Osteoblast (primary cell): ENCODE results near the gene ZDHHC16. TPM values are rescaled to one million over a fixed set of nuclear protein-coding genes. Genes with fewer than 3 reads are reported as not detected.

Experiments used
- DNase-seq: peaks from one replicate; pipeline ENCODE4 v3.0.0; 2011; ENCODE audit warnings: low spot score, mixed read lengths; ENCODE audit not compliant: insufficient read length; ENCODE audit errors: missing footprints
- H2AFZ ChIP-seq: 2 replicates; pipeline ENCODE4 v1.6.0; 2011; ENCODE audit warnings: mild to moderate bottlenecking, low read length
- H3K27ac ChIP-seq: 2 replicates; pipeline ENCODE4 v1.5.1; 2011; ENCODE audit warnings: mild to moderate bottlenecking, low read depth, low read length, moderate library complexity
- H3K27me3 ChIP-seq: 2 replicates; pipeline ENCODE4 v1.6.0; 2012; ENCODE audit warnings: mild to moderate bottlenecking, control low read depth, inconsistent platforms, low read length, moderate library complexity; ENCODE audit not compliant: insufficient read depth
- H3K36me3 ChIP-seq: 2 replicates; pipeline ENCODE4 v1.5.1; 2011; ENCODE audit warnings: mild to moderate bottlenecking, low read length, control low read depth, moderate library complexity; ENCODE audit not compliant: insufficient read depth
- H3K4me1 ChIP-seq: 2 replicates; pipeline ENCODE4 v1.5.1; 2011; ENCODE audit warnings: mild to moderate bottlenecking, low read length, control low read depth, moderate library complexity; ENCODE audit not compliant: insufficient read depth
- H3K4me2 ChIP-seq: 2 replicates; pipeline ENCODE4 v1.6.0; 2011; ENCODE audit warnings: mild to moderate bottlenecking, low read length; ENCODE audit not compliant: insufficient read depth
- H3K4me3 ChIP-seq: fragments of 200-600 bp; sonication (generic); 3 replicates; pipeline ENCODE4 v1.5.1; 2012; ENCODE audit warnings: mild to moderate bottlenecking, low read length, inconsistent platforms; ENCODE audit not compliant: insufficient read depth
- H3K79me2 ChIP-seq: 2 replicates; pipeline ENCODE4 v1.6.0; 2012; ENCODE audit warnings: mild to moderate bottlenecking, low read length, control low read depth, inconsistent platforms; ENCODE audit not compliant: insufficient read depth
- H3K9me3 ChIP-seq: 2 replicates; pipeline ENCODE4 v1.5.1; 2011; ENCODE audit warnings: low read depth, low read length, control low read depth
- H4K20me1 ChIP-seq: 2 replicates; pipeline ENCODE4 v1.6.0; 2012; ENCODE audit warnings: mild to moderate bottlenecking, low read length, control low read depth; ENCODE audit not compliant: insufficient read depth
- CTCF ChIP-seq: IDR thresholded peaks from 2 replicates; pipeline ENCODE4 v1.5.1; 2011; ENCODE audit warnings: mild to moderate bottlenecking, low read depth, low read length, moderate library complexity; ENCODE audit errors: extremely low read depth
- total RNA-seq: library from RNA; depleted of rRNA; stranded (reverse); fragments of >200 nt; gene quantifications from 2 replicates; pipeline ENCODE4 v1.2.3, GENCODE V29; 2012

ZDHHC16 gene
- total RNA-seq, 1 donor = 39.8 TPM

- H4K20me1 ChIP-seq = peaks cover 15% of the 10 kb centered on the region
- H3K4me1 ChIP-seq = peaks cover 38% of the 10 kb centered on the region
- peaks cover 29% of the 10 kb centered on the region for H3K36me3 ChIP-seq
- H3K27me3 ChIP-seq = no peaks in the 10 kb centered on the region
- no peak for DNase-seq
- H3K9me3 ChIP-seq = no peaks in the 10 kb centered on the region
- peak overlapping the region; percentile 96 for H3K4me3 ChIP-seq
- H3K4me2 ChIP-seq = peak overlapping the region; percentile 96
- H3K27ac ChIP-seq = peak overlapping the region; percentile 68
- peaks cover 55% of the 10 kb centered on the region for H3K79me2 ChIP-seq
- H2AFZ ChIP-seq = peak overlapping the region; percentile 80
- TF ChIP-seq CTCF = no peak
Observed at GRCh38 chr10:97426776-97427570, 19.0 kb upstream of the ZDHHC16 start.

GRCh38 chr10:97427571-97428179, 18.3 kb upstream of the ZDHHC16 start:
- Histone ChIP-seq H3K9me3 (no peaks in the 10 kb centered on the region), H3K36me3 (peaks cover 28% of the 10 kb centered on the region), H4K20me1 (peaks cover 15% of the 10 kb centered on the region), H3K79me2 (peaks cover 57% of the 10 kb centered on the region), H2AFZ (no peak overlapping the region), H3K4me1 (peaks cover 38% of the 10 kb centered on the region), H3K27me3 (no peaks in the 10 kb centered on the region), H3K27ac (peak overlapping the region; percentile 68), H3K4me2 (peak overlapping the region; percentile 96), H3K4me3 (peak overlapping the region; percentile 96)
- TF ChIP-seq CTCF = no peak
- DNase-seq = peak; percentile 79

- H3K27ac ChIP-seq = peak overlapping the region; percentile 68
- peak; percentile 88 for DNase-seq
- H3K9me3 ChIP-seq = no peaks in the 10 kb centered on the region
- TF ChIP-seq CTCF = no peak
- peaks cover 32% of the 10 kb centered on the region for H3K36me3 ChIP-seq
- H3K4me1 ChIP-seq = peaks cover 31% of the 10 kb centered on the region
- H3K27me3 ChIP-seq = no peaks in the 10 kb centered on the region
- peaks cover 57% of the 10 kb centered on the region for H3K79me2 ChIP-seq
- peaks cover 15% of the 10 kb centered on the region for H4K20me1 ChIP-seq
- no peak overlapping the region for H2AFZ ChIP-seq
- H3K4me3 ChIP-seq = peak overlapping the region; percentile 42
- H3K4me2 ChIP-seq = peak overlapping the region; percentile 96
Observed at GRCh38 chr10:97428572-97428981, 17.4 kb upstream of the ZDHHC16 start.

GRCh38 chr10:97434055-97434454, 11.9 kb upstream of the ZDHHC16 start:
- H3K4me3 ChIP-seq = no peak overlapping the region
- no peak for TF ChIP-seq CTCF
- H3K27me3 ChIP-seq = no peaks in the 10 kb centered on the region
- no peak overlapping the region for H2AFZ ChIP-seq
- H3K4me1 ChIP-seq = no peaks in the 10 kb centered on the region
- peaks cover 78% of the 10 kb centered on the region for H3K36me3 ChIP-seq
- no peaks in the 10 kb centered on the region for H3K9me3 ChIP-seq
- H4K20me1 ChIP-seq = no peaks in the 10 kb centered on the region
- H3K79me2 ChIP-seq = peaks cover 28% of the 10 kb centered on the region
- H3K27ac ChIP-seq = no peak overlapping the region
- H3K4me2 ChIP-seq = no peak overlapping the region
- no peak for DNase-seq
